HCT116 (cell line): ENCODE data around the gene TIMP3. TPM values are rescaled to one million over a fixed set of nuclear protein-coding genes. Genes with fewer than 3 reads are reported as not detected.

Experiments
- ATAC-seq: fragments of 200-7000 bp; cut with Tn5 transposase; 2 replicates; pipeline ENCODE4 v1.9.1; 2020; ENCODE audit warnings: mild to moderate bottlenecking, moderate library complexity
- BruUV-seq: library from RNA; stranded (reverse); fragments of 400-500 nt; replicated peaks from 2 replicates; lab custom pipeline; 2021; lab: Mats Ljungman, UMichigan
- CTCF ChIA-PET: fragments of 300-600 bp; sonication (Branson Sonifier 250); formaldehyde crosslinking; loops from one replicate; lab custom pipeline; 2021; ENCODE audit warnings: antibody characterized with exemption; lab: Charles Lee
- POLR2A ChIA-PET: fragments of 300-600, 350-600 bp; sonication (Branson Sonifier 250); formaldehyde crosslinking; loops from one replicate; lab custom pipeline; 2021; ENCODE audit warnings: antibody characterized with exemption; lab: Charles Lee
- RAD21 ChIA-PET, 2 experiments: fragments of 300-600 bp; sonication (Branson Sonifier 250); formaldehyde crosslinking; loops; one replicate each; lab custom pipeline; 2023; ENCODE audit warnings: low total read pairs in 2 of 2; ENCODE audit not compliant: uncharacterized antibody in 2 of 2, unreplicated experiment in 2 of 2, low non-redundant PET in 1 of 2; lab: Charles Lee
- DNase-seq: peaks from one replicate; pipeline ENCODE4 v3.0.0-alpha.2; 2010; ENCODE audit warnings: low read depth, low spot score
- H2AFZ ChIP-seq: fragments of 200-600 bp; shearing (Covaris generic), sonication (generic); 2 replicates; pipeline ENCODE4 v1.6.1; 2017; ENCODE audit warnings: low read depth, mixed run types, mixed read lengths, antibody characterized with exemption, low read length; ENCODE audit not compliant: poor library complexity, severe bottlenecking
- H3K27ac ChIP-seq: 2 replicates; pipeline ENCODE4 v1.5.1; 2012; ENCODE audit warnings: low read depth, low read length
- H3K27me3 ChIP-seq: fragments of 200-600 bp; sonication (generic); 2 replicates; pipeline ENCODE4 v1.6.1; 2016; ENCODE audit warnings: mixed run types, low read length, mixed read lengths; ENCODE audit not compliant: insufficient read depth
- H3K36me3 ChIP-seq, 2 experiments: fragments of 200-500 bp in 1 of 2; fragments of 200-600 bp in 1 of 2; sonication (Bioruptor generic) in 1 of 2; sonication (generic) in 1 of 2; 2 replicates each; pipeline versions ENCODE4 v1.5.1 to v1.6.1; 2014 to 2016; ENCODE audit warnings: low read length in 2 of 2, inconsistent platforms in 1 of 2, mixed read lengths in 1 of 2, mixed run types in 1 of 2; ENCODE audit not compliant: insufficient read depth in 2 of 2, control insufficient read depth in 1 of 2
- H3K4me1 ChIP-seq, 2 experiments: fragments of 200-600 bp in 1 of 2; sonication (generic) in 1 of 2; 2 replicates each; pipeline versions ENCODE4 v1.5.1 to v1.6.1; 2012 to 2017; ENCODE audit warnings: low read length in 2 of 2, inconsistent platforms in 1 of 2, mild to moderate bottlenecking in 1 of 2, mixed read lengths in 1 of 2, mixed run types in 1 of 2, moderate library complexity in 1 of 2; ENCODE audit not compliant: insufficient read depth in 2 of 2, control insufficient read depth in 1 of 2
- H3K4me2 ChIP-seq: fragments of 200-600 bp; sonication (generic); 2 replicates; pipeline ENCODE4 v1.6.1; 2017; ENCODE audit warnings: mixed run types, low read length, mixed read lengths
- H3K4me3 ChIP-seq, 2 experiments: fragments of 200-600 bp in 1 of 2; sonication (generic) in 1 of 2; replicated peaks in 1 of 2; 2 replicates each; pipeline ENCODE4 v1.5.1; 2011 to 2016; ENCODE audit warnings: low read length in 2 of 2, control low read depth in 1 of 2, low read depth in 1 of 2, mild to moderate bottlenecking in 1 of 2, mixed read lengths in 1 of 2, mixed run types in 1 of 2
- H3K79me2 ChIP-seq: fragments of 200-600 bp; sonication (generic); 2 replicates; pipeline ENCODE4 v1.6.1; 2017; ENCODE audit warnings: mild to moderate bottlenecking, mixed run types, low read length, moderate library complexity, mixed read lengths; ENCODE audit not compliant: insufficient read depth
- H3K9ac ChIP-seq: fragments of 200-600 bp; sonication (generic); 2 replicates; pipeline ENCODE4 v1.6.1; 2016; ENCODE audit warnings: low read length, mixed read lengths
- H3K9me2 ChIP-seq: fragments of 200-600 bp; sonication (generic), shearing (Covaris generic); 2 replicates; pipeline ENCODE4 v1.6.1; 2017; ENCODE audit warnings: mixed run types, mild to moderate bottlenecking, moderate library complexity; ENCODE audit not compliant: insufficient read depth
- H3K9me3 ChIP-seq, 2 experiments: fragments of 200-500 bp in 1 of 2; fragments of 200-600 bp in 1 of 2; sonication (Bioruptor generic) in 1 of 2; sonication (generic) in 1 of 2; 2 replicates each; pipeline ENCODE4 v1.6.1; 2014 to 2017; ENCODE audit warnings: low read length in 2 of 2, mixed read lengths in 2 of 2, inconsistent platforms in 1 of 2, low read depth in 1 of 2, mild to moderate bottlenecking in 1 of 2, mixed run types in 1 of 2, moderate library complexity in 1 of 2; ENCODE audit not compliant: control insufficient read depth in 1 of 2, insufficient read depth in 1 of 2
- H4K20me1 ChIP-seq: fragments of 200-600 bp; sonication (generic), shearing (Covaris generic); 2 replicates; pipeline ENCODE4 v1.6.1; 2017; ENCODE audit warnings: mixed run types, mild to moderate bottlenecking, moderate library complexity; ENCODE audit not compliant: insufficient read depth
- CEBPB ChIP-seq: IDR thresholded peaks from 2 replicates; pipeline ENCODE4 v1.6.1; 2012; ENCODE audit warnings: low read depth
- EGR1 ChIP-seq: IDR thresholded peaks from 2 replicates; pipeline ENCODE4 v1.6.1; 2012; ENCODE audit warnings: low read depth
- POLR2A ChIP-seq: IDR thresholded peaks from 2 replicates; pipeline ENCODE4 v1.7.0; 2011; ENCODE audit warnings: borderline replicate concordance; ENCODE audit not compliant: insufficient read depth, insufficient read length; ENCODE audit errors: extremely low read depth
- POLR2AphosphoS5 ChIP-seq: IDR thresholded peaks from 2 replicates; pipeline ENCODE4 v1.6.1; 2011; ENCODE audit warnings: mild to moderate bottlenecking, low read depth, low read length, moderate library complexity
- SRF ChIP-seq: IDR thresholded peaks from 2 replicates; pipeline ENCODE4 v1.6.1; 2012; ENCODE audit warnings: low read depth
- TCF7L2 ChIP-seq: IDR thresholded peaks from 2 replicates; pipeline ENCODE4 v1.7.0; 2011; ENCODE audit warnings: borderline replicate concordance, inconsistent platforms; ENCODE audit not compliant: insufficient read depth, insufficient read length; ENCODE audit errors: extremely low read depth
- YY1 ChIP-seq: IDR thresholded peaks from 2 replicates; pipeline ENCODE4 v1.6.1; 2011; ENCODE audit warnings: low read length, low read depth, moderate library complexity, mild to moderate bottlenecking; ENCODE audit not compliant: insufficient replicate concordance; ENCODE audit errors: extremely low read depth
- ZNF274 ChIP-seq: fragments of 200-500 bp; sonication (Bioruptor generic); IDR thresholded peaks from 2 replicates; pipeline ENCODE4 v1.6.1; 2014; ENCODE audit warnings: mild to moderate bottlenecking, low read depth, low read length, inconsistent platforms
- intact Hi-C: fragments of 100-400 bp; cut with micrococcal nuclease; formaldehyde crosslinking; loops from 2 replicates; pipeline ENCODE4 v1.10.0; 2022
- total RNA-seq: library from RNA; stranded (reverse); gene quantifications from one replicate; pipeline ENCODE4 v1.2.1, GENCODE V29; 2021; ENCODE audit not compliant: unreplicated experiment
- TF ChIP-seq, protein P1 (sequence below): IDR thresholded peaks from 2 replicates; pipeline ENCODE4 v1.6.1; 2011; ENCODE audit warnings: mild to moderate bottlenecking, low read length, moderate library complexity; ENCODE audit not compliant: insufficient replicate concordance; ENCODE audit errors: extremely low read depth
- TF ChIP-seq, protein P2 (sequence below): IDR thresholded peaks from 2 replicates; pipeline ENCODE4 v1.6.1; 2012
- TF ChIP-seq, protein P3 (sequence below), 3 experiments: fragments of 200-600 bp in 1 of 3; sonication (generic) in 1 of 3; IDR thresholded peaks in 2 of 3; conservative IDR thresholded peaks in 1 of 3; 2 replicates each; pipeline ENCODE4 v1.5.1; 2012 to 2017; ENCODE audit warnings: low read depth in 2 of 3, low read length in 2 of 3, antibody characterized with exemption in 1 of 3, borderline replicate concordance in 1 of 3, control low read depth in 1 of 3, mild to moderate bottlenecking in 1 of 3, mixed read lengths in 1 of 3, mixed run types in 1 of 3, moderate library complexity in 1 of 3; ENCODE audit not compliant: insufficient read depth in 1 of 3
- TF ChIP-seq, protein P4 (sequence below): IDR thresholded peaks from 2 replicates; pipeline ENCODE4 v1.6.1; 2012; ENCODE audit warnings: low read depth

Gene TIMP3
- total RNA-seq, 1 experiment from 2014 or later = 2.2 TPM

DNA sequence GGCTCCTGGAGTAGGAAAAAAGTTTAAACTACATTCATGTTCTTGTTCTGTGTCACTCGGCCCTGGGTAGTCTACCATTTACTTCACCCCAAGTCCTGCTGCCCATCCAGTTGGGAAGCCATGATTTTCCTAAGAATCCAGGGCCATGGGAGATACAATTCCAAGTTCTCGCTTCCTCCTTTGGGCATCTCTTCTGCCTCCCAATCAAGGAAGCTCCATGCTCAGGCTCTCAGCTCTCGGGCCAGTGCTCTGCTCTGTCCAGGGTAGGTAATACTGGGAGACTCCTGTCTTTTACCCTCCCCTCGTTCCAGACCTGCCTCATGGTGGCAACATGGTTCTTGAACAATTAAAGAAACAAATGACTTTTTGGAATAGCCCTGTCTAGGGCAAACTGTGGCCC is 60.6 kb downstream of the TIMP3 start:
- intact Hi-C loops = no loop called here
- Histone ChIP-seq H3K9me3 (no peaks in the 10 kb centered on the region), H4K20me1 (no peaks in the 10 kb centered on the region), H3K4me1 (no peaks in the 10 kb centered on the region), H2AFZ (no peak overlapping the region), H3K27me3 (peaks cover 7% of the 10 kb centered on the region; the same call in 1 of the 2 replicates), H3K79me2 (no peaks in the 10 kb centered on the region), H3K27ac (no peak overlapping the region), H3K4me3 (no peak overlapping the region), H3K4me2 (no peak overlapping the region), H3K36me3 (no peaks in the 10 kb centered on the region), H3K9ac (no peak overlapping the region), H3K9me2 (no peaks in the 10 kb centered on the region)
- ATAC-seq (no peak), DNase-seq (no peak)
- CTCF ChIA-PET = no interaction called here
- RAD21 ChIA-PET = no interaction called here
- no peak for TF ChIP-seq POLR2A
- TF ChIP-seq, protein P1, sequence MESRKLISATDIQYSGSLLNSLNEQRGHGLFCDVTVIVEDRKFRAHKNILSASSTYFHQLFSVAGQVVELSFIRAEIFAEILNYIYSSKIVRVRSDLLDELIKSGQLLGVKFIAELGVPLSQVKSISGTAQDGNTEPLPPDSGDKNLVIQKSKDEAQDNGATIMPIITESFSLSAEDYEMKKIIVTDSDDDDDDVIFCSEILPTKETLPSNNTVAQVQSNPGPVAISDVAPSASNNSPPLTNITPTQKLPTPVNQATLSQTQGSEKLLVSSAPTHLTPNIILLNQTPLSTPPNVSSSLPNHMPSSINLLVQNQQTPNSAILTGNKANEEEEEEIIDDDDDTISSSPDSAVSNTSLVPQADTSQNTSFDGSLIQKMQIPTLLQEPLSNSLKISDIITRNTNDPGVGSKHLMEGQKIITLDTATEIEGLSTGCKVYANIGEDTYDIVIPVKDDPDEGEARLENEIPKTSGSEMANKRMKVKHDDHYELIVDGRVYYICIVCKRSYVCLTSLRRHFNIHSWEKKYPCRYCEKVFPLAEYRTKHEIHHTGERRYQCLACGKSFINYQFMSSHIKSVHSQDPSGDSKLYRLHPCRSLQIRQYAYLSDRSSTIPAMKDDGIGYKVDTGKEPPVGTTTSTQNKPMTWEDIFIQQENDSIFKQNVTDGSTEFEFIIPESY = no peak
- no peak for TF ChIP-seq SRF
- no peak for TF ChIP-seq EGR1
- TF ChIP-seq CEBPB = no peak
- TF ChIP-seq POLR2AphosphoS5 = no peak
- TF ChIP-seq TCF7L2 = no peak
- TF ChIP-seq, protein P2, sequence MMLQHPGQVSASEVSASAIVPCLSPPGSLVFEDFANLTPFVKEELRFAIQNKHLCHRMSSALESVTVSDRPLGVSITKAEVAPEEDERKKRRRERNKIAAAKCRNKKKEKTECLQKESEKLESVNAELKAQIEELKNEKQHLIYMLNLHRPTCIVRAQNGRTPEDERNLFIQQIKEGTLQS = no peak
- TF ChIP-seq ZNF274 = no peak
- TF ChIP-seq, protein P3, sequence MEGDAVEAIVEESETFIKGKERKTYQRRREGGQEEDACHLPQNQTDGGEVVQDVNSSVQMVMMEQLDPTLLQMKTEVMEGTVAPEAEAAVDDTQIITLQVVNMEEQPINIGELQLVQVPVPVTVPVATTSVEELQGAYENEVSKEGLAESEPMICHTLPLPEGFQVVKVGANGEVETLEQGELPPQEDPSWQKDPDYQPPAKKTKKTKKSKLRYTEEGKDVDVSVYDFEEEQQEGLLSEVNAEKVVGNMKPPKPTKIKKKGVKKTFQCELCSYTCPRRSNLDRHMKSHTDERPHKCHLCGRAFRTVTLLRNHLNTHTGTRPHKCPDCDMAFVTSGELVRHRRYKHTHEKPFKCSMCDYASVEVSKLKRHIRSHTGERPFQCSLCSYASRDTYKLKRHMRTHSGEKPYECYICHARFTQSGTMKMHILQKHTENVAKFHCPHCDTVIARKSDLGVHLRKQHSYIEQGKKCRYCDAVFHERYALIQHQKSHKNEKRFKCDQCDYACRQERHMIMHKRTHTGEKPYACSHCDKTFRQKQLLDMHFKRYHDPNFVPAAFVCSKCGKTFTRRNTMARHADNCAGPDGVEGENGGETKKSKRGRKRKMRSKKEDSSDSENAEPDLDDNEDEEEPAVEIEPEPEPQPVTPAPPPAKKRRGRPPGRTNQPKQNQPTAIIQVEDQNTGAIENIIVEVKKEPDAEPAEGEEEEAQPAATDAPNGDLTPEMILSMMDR (IDR thresholded peaks at IDR 0.05 in 2 of 3, conservative IDR thresholded peaks at IDR 0.05 in 1 of 3; ENCODE audit: borderline replicate concordance in 1 of 3, insufficient read depth in 1 of 3, low read depth in 2 of 3, low read length in 2 of 3) = no peak
- TF ChIP-seq, protein P4, sequence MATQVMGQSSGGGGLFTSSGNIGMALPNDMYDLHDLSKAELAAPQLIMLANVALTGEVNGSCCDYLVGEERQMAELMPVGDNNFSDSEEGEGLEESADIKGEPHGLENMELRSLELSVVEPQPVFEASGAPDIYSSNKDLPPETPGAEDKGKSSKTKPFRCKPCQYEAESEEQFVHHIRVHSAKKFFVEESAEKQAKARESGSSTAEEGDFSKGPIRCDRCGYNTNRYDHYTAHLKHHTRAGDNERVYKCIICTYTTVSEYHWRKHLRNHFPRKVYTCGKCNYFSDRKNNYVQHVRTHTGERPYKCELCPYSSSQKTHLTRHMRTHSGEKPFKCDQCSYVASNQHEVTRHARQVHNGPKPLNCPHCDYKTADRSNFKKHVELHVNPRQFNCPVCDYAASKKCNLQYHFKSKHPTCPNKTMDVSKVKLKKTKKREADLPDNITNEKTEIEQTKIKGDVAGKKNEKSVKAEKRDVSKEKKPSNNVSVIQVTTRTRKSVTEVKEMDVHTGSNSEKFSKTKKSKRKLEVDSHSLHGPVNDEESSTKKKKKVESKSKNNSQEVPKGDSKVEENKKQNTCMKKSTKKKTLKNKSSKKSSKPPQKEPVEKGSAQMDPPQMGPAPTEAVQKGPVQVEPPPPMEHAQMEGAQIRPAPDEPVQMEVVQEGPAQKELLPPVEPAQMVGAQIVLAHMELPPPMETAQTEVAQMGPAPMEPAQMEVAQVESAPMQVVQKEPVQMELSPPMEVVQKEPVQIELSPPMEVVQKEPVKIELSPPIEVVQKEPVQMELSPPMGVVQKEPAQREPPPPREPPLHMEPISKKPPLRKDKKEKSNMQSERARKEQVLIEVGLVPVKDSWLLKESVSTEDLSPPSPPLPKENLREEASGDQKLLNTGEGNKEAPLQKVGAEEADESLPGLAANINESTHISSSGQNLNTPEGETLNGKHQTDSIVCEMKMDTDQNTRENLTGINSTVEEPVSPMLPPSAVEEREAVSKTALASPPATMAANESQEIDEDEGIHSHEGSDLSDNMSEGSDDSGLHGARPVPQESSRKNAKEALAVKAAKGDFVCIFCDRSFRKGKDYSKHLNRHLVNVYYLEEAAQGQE = no peak
- no peak for TF ChIP-seq YY1
- POLR2A ChIA-PET = no interaction called here
- BruUV-seq = no TSS peak
